Activated naive CD4-positive, alpha-beta T cell treated with anti-CD3 and anti-CD28 coated beads for 36 hours (primary cell): ENCODE results near the gene TPCN2. TPM values are rescaled to one million over a fixed set of nuclear protein-coding genes. Genes with fewer than 3 reads are reported as not detected.

Experiments
- CTCF ChIA-PET: fragments of 350-600 bp; sonication (Branson Sonifier 250); formaldehyde crosslinking; loops from one replicate; lab custom pipeline; 2021; ENCODE audit warnings: antibody characterized with exemption; lab: Charles Lee
- DNase-seq: peaks from one replicate; pipeline ENCODE4 v3.0.0-alpha.2; 2020
- H3K27ac Mint-ChIP-seq: one replicate; pipeline ENCODE4 v1.8.0; 2021; ENCODE audit warnings: mild to moderate bottlenecking, mixed read lengths
- H3K27me3 Mint-ChIP-seq: one replicate; pipeline ENCODE4 v1.8.0; 2021; ENCODE audit warnings: low read depth, mixed read lengths
- H3K36me3 Mint-ChIP-seq: one replicate; pipeline ENCODE4 v1.8.0; 2021; ENCODE audit warnings: low read depth, mixed read lengths
- H3K4me1 Mint-ChIP-seq: one replicate; pipeline ENCODE4 v1.8.0; 2021; ENCODE audit warnings: low read depth, mixed read lengths
- H3K4me3 Mint-ChIP-seq: one replicate; pipeline ENCODE4 v1.8.0; 2021; ENCODE audit warnings: mild to moderate bottlenecking, moderate library complexity, mixed read lengths
- H3K9me3 Mint-ChIP-seq: one replicate; pipeline ENCODE4 v1.8.0; 2021; ENCODE audit warnings: mixed read lengths
- intact Hi-C: fragments of 100-400 bp; cut with micrococcal nuclease; formaldehyde crosslinking; loops from one replicate; pipeline ENCODE4 v1.15.1; 2023
- total RNA-seq, 2 experiments: library from RNA; stranded (reverse); gene quantifications; one replicate each; pipeline ENCODE4 v1.2.3, GENCODE V29; 2021

The TPCN2 gene
- total RNA-seq, 2 experiments from 2014 or later = 7.0 to 8.0 TPM

- no peaks in the 10 kb centered on the region for H3K4me1 Mint-ChIP-seq
- CTCF ChIA-PET = no interaction called here
- intact Hi-C loops = no loop called here
These were observed 9.1 kb downstream of the TPCN2 start for GRCh38 chr11:69057801-69058200.

DNA sequence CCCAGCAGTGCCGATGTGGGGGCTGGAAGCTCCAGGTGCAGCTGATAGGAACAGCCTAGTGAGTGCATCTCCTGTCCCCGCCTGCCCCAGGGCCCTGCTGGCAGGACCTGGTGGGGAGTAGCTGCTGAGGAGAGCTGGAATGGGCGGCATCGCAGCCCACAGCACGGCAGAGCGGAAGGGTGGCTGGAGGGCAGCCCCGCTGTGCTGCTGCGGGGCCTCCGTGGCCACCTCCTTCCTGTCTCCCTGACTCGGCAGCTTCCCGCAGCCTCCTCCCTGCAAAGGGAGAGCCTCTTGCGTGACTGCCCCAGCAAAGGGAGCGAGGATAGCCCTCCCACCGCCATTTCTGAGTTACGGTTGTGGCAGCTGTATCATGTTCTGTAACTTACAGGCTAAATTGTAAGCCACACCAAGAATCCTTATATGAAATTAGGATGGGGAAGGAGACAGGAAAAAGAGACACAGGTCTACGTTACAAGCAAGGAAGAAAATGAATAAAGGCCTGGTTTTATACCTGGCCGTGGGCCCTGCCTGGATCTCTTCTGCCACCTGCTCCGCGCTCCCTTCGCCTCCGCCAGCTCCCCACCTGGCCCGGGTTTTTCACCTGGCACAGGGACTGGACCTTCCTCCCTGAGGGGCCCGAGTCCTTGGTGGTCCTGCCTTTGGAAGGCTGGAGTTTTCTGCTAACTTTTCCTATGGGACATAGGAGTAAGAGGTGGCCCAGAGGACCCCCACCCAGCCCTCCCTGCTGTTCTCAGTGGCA lies 10.0 kb downstream of the TPCN2 start:
- intact Hi-C loops = no loop called here
- no peak overlapping the region for H3K27ac Mint-ChIP-seq
- H3K4me1 Mint-ChIP-seq = no peaks in the 10 kb centered on the region
- CTCF ChIA-PET = no interaction called here
- H3K36me3 Mint-ChIP-seq = no peaks in the 10 kb centered on the region
- H3K9me3 Mint-ChIP-seq = no peaks in the 10 kb centered on the region
- no peaks in the 10 kb centered on the region for H3K27me3 Mint-ChIP-seq
- DNase-seq = no peak
- H3K4me3 Mint-ChIP-seq = no peak overlapping the region

More at GRCh38 chr11:69057801-69058200, 9.1 kb downstream of the TPCN2 start:
- Mint-ChIP-seq H3K4me3 (no peak overlapping the region), H3K27me3 (no peaks in the 10 kb centered on the region), H3K27ac (no peak overlapping the region), H3K9me3 (no peaks in the 10 kb centered on the region), H3K36me3 (no peaks in the 10 kb centered on the region)
- DNase-seq = no peak

DNA sequence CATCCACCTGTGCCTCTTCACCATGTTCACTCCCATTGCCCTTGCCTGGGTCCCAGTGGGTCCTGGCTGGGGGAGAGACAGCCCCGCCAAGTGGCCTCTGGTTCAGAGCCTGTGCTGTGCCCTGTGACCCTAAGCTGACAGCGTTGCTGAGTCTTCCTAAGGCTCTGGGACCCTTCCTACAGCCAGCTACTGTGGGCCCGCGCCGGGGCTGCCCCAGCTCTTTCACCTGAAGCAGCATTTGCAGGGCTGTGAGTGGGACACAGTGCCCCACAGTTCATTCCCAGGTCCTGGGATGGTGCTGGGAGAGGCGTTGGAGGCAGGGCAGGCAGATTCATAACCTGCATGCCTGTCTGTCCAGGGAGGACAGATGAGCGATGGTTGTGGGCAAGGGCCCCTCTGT lies 10.7 kb downstream of the TPCN2 start:
- no peaks in the 10 kb centered on the region for H3K27me3 Mint-ChIP-seq
- no peaks in the 10 kb centered on the region for H3K9me3 Mint-ChIP-seq
- DNase-seq = no peak
- CTCF ChIA-PET = no interaction called here
- no peak overlapping the region for H3K27ac Mint-ChIP-seq
- no peaks in the 10 kb centered on the region for H3K4me1 Mint-ChIP-seq
- H3K36me3 Mint-ChIP-seq = no peaks in the 10 kb centered on the region
- intact Hi-C loops = no loop called here
- no peak overlapping the region for H3K4me3 Mint-ChIP-seq

DNA sequence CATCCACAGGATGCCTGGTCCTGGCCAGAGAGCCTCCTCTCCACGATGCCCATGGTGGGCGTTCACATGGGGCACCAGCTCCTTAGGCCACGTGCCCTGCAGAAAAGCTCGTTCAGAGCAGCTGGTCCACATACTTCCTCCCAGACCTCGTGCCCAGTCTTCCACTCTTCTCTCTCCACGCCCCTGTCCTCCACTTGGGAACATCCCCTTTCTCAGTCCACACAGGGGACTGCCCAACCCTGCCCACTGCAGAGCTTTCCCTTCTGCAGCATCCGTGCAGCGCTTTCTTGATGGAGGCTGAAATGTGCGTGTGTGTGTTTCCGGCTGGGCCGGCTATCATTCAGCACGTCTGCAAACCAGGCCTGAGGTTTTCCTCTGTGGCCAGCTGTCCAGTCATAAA lies 11.3 kb downstream of the TPCN2 start:
- DNase-seq = no peak
- Mint-ChIP-seq H3K4me3 (no peak overlapping the region), H3K36me3 (no peaks in the 10 kb centered on the region), H3K27ac (no peak overlapping the region), H3K27me3 (no peaks in the 10 kb centered on the region), H3K4me1 (no peaks in the 10 kb centered on the region), H3K9me3 (no peaks in the 10 kb centered on the region)
- intact Hi-C loops = no loop called here
- CTCF ChIA-PET = no interaction called here

- no peaks in the 10 kb centered on the region for H3K36me3 Mint-ChIP-seq
- H3K9me3 Mint-ChIP-seq = no peaks in the 10 kb centered on the region
- DNase-seq = no peak
- H3K27me3 Mint-ChIP-seq = no peaks in the 10 kb centered on the region
- H3K4me3 Mint-ChIP-seq = no peak overlapping the region
- no peak overlapping the region for H3K27ac Mint-ChIP-seq
- H3K4me1 Mint-ChIP-seq = no peaks in the 10 kb centered on the region
- CTCF ChIA-PET = no interaction called here
- intact Hi-C loops = no loop called here
These were observed 12.3 kb downstream of the TPCN2 start for GRCh38 chr11:69060806-69061712.

DNA sequence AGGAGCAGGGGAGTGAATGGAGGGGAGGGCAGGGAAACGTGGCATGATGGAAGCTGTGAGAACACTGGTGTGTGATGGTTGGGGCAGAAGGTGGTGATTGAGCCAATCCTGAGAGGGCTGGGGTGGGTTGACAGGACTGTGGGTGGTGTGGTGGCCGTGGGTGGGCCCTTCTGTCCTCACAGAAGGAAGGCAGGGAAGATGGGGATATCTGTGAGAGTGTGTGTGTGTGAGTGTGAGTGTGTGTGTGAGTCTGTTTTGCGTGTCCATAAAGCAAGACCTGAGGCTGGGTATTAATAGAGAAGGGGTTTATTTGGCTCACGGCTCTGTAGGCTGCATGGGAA lies 13.0 kb downstream of the TPCN2 start:
- H3K4me1 Mint-ChIP-seq = no peaks in the 10 kb centered on the region

DNA sequence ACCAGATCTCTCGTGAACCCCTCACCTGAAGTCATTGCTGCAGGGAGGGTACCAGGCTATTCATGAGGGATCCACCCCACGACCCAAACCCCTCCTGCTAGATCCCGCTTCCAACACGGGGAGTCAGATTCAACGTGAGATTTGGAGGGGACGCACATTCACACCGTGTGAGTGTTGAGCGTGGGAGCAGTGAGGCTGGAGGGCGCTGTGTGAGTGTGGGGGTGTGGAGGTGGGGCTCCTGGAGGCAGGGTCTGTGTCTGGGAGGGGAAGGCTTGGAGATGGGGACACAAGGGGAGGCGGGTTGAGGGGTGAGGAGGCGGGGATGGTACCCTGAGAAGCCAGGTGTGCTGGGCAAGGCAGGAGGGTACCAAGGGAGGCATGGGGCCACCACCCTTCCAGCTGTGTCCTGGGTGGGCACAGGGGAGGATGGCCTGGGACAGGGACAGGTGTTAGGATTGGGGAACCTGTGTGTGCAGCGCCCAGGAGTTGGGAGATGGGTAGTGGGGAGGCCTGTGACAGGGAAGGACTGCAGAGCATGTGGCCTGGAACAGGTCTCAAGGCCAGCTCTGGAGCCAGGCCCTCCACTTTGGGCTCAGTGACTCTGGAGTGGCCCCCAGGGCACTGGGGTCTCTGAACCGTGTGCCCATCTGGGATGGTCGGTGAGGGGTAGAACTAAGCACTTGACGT lies 13.6 kb downstream of the TPCN2 start:
- no peak for DNase-seq
- Mint-ChIP-seq H3K4me3 (no peak overlapping the region), H3K27me3 (no peaks in the 10 kb centered on the region), H3K36me3 (no peaks in the 10 kb centered on the region), H3K4me1 (no peaks in the 10 kb centered on the region), H3K27ac (no peak overlapping the region), H3K9me3 (no peaks in the 10 kb centered on the region)
- intact Hi-C loops = no loop called here
- CTCF ChIA-PET = no interaction called here

More for the DNA sequence above, 13.0 kb downstream of the TPCN2 start:
- DNase-seq = no peak
- H3K27ac Mint-ChIP-seq = no peak overlapping the region
- no peaks in the 10 kb centered on the region for H3K36me3 Mint-ChIP-seq
- H3K9me3 Mint-ChIP-seq = no peaks in the 10 kb centered on the region
- H3K4me3 Mint-ChIP-seq = no peak overlapping the region
- H3K27me3 Mint-ChIP-seq = no peaks in the 10 kb centered on the region
- CTCF ChIA-PET = no interaction called here
- intact Hi-C loops = no loop called here

DNA sequence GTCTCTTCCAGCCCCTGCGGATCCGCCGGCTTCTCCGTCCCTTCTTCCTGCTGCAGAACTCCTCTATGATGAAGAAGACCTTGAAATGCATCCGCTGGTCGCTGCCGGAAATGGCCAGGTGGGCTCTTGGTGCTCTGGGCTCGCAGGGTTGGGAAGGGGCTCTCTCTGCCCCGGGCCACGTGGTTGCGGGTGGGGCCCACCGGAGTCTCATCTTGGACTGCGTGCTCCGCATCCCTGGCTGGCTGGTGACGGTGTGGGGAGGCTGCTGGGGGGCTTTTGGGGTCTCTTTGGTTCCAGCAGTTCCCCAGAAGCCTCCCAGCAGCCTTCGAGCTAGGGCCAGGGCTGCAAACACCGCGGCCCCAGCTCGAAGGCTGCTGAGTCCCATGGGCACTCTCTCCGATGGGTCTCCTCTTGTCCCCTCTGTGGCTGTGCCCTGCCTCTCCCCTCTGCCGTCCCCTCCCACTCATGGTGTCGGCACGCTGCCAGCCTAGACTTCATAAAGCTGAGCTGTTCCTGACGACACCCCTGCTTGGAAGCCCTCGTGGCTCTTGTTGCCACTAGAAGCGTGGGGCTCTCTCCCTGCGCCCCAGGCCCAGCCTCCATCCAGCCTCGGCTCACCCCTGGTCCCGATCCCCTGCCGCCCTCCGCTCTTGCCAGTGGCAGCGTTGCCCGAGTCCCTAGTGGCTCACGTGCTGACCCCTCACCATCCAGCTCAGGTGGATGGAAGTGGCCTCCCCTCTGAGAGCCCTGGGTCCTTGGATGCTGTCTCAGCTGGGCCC lies 14.3 kb downstream of the TPCN2 start:
- no peak overlapping the region for H3K27ac Mint-ChIP-seq
- no peaks in the 10 kb centered on the region for H3K36me3 Mint-ChIP-seq
- H3K4me3 Mint-ChIP-seq = no peak overlapping the region
- intact Hi-C loops = no loop called here
- DNase-seq = no peak
- CTCF ChIA-PET = no interaction called here
- no peaks in the 10 kb centered on the region for H3K9me3 Mint-ChIP-seq
- no peaks in the 10 kb centered on the region for H3K27me3 Mint-ChIP-seq
- H3K4me1 Mint-ChIP-seq = no peaks in the 10 kb centered on the region

GRCh38 chr11:69063652-69064260 lies 15.0 kb downstream of the TPCN2 start:
- H3K4me1 Mint-ChIP-seq = no peaks in the 10 kb centered on the region
- no peak overlapping the region for H3K27ac Mint-ChIP-seq
- no peaks in the 10 kb centered on the region for H3K27me3 Mint-ChIP-seq
- CTCF ChIA-PET = no interaction called here
- intact Hi-C loops = no loop called here
- no peaks in the 10 kb centered on the region for H3K36me3 Mint-ChIP-seq
- no peaks in the 10 kb centered on the region for H3K9me3 Mint-ChIP-seq
- no peak overlapping the region for H3K4me3 Mint-ChIP-seq
- DNase-seq = no peak

- no peak overlapping the region for H3K27ac Mint-ChIP-seq
- no peaks in the 10 kb centered on the region for H3K9me3 Mint-ChIP-seq
- no peaks in the 10 kb centered on the region for H3K4me1 Mint-ChIP-seq
- CTCF ChIA-PET = no interaction called here
- intact Hi-C loops = no loop called here
- no peaks in the 10 kb centered on the region for H3K36me3 Mint-ChIP-seq
- no peaks in the 10 kb centered on the region for H3K27me3 Mint-ChIP-seq
- DNase-seq = no peak
- no peak overlapping the region for H3K4me3 Mint-ChIP-seq
These were observed 15.7 kb downstream of the TPCN2 start for GRCh38 chr11:69064394-69064957.

DNA sequence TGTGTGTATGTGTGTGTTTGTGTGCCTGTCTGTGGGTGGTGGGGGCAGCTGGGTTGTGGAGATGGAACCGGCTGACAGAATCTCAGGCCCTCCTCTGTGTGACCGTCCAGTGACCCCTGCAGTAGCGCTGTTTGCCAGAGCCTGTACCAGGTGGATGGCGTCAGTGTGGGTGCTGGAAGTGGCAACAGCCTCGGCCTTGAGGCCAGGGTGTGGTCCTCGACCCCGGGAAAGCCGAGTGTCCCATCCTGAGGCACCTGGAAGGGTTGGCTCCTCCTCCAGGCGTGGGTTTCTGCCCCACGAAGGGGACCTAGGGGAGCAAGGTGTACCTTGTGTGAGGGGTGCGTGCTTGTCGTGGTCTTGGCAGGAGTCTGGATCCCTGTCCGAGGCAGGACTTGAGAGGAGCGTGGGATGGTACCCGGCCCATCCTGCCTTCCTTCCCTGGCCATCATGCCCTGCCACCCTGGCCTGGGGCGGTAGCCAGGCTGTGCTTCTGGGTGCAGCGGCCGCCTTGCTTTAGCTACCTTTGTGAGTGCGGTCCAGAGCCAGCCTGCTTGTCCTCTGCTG lies 16.5 kb downstream of the TPCN2 start:
- CTCF ChIA-PET = no interaction called here
- intact Hi-C loops = no loop called here
- DNase-seq = no peak
- Mint-ChIP-seq H3K4me3 (no peak overlapping the region), H3K27me3 (no peaks in the 10 kb centered on the region), H3K36me3 (no peaks in the 10 kb centered on the region), H3K27ac (no peak overlapping the region), H3K4me1 (no peaks in the 10 kb centered on the region), H3K9me3 (no peaks in the 10 kb centered on the region)
